ENCODE data around the gene USP16.
"Not testable (repeated sequence)": the region's sequence is repeated elsewhere in the genome, so short reads cannot be mapped to it uniquely, and the experiment has no call there.

The USP16 gene

DNA sequence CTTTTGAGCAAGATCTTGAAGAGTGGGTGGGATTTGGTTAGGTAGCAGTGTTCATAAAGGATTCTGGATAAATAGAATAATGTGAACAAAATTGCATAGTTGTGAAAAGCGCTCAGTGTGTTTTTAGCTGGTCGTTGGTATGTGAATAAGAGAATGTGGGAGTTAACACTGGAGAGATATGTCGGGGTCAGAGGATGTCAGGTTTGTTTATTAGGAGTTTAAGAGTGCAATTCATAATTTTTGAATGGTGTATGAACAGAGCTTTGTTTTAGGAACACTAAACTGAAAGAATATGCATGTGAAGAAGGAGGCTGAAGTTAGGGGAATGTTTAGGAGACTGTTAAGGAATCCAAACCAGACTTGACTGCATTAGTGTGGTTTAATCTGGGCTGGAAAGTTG lies 9.4 kb downstream of the USP16 start:
- DNase-seq (ENCODE audit: low read depth), result no peak

DNA sequence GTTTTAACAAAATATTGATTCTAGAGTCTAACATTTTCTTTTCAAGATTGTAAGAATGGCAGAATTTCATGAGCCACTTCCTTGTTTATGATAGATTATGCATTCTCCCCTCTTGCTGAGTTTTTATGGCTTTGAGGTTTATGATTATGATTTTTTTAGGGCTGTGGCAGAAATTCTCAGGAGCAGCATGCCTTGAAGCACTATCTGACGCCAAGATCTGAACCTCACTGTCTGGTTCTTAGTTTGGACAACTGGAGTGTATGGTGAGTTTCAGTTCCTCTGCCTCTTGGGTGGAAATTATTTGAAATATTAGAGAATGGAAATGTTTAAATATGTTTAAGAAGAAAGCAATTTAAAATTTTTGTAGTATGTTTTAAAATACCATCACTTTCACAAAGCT lies 10.2 kb downstream of the USP16 start:
- no peak for DNase-seq (ENCODE audit: low read depth)

DNA sequence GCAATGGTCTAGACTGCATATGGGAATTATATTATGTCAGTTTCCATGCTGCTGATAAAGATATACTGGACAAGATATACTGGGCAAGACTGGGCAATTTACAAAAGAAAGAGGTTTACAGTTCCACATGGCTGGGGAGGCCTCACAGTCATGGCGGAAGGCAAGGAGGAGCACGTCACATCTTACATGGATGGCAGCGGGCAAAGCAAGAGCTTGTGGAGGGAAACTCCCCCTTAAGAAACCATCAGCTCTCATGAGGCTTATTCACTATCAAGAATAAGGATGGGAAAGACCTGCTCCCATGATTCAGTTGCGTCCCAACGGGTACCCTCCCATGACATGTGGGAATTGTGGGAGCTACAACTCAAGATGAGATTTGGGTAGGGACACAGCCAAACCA lies 27.8 kb downstream of the USP16 start:
- DNase-seq (ENCODE audit: low read depth), result no peak

DNA sequence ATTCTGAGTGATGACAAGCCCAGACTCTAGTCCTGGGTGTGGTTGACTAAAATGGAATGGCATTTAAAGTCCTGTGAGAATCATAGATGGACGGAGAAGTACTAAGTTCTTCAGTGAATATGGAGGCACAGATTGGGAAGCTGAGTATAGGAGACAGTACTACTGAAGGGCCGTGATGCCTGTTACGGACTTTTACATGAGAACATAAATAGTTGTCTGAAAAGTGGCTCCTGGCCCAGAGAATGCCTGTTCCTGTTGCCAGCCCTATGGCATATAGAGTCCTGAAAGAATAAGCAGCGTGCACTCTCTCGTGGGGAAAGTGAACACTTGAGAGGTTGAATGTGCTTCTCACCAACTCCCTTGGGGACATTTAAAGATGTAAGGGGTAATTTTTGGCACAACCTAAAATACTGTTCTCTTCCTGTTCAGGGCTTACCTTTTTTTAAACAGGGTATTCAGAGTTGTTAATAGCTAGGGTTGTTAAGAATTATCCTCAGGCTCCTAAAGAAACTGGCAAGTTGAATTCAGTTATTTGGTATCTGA lies 28.6 kb downstream of the USP16 start:
- no peak for DNase-seq (ENCODE audit: low read depth)

DNA sequence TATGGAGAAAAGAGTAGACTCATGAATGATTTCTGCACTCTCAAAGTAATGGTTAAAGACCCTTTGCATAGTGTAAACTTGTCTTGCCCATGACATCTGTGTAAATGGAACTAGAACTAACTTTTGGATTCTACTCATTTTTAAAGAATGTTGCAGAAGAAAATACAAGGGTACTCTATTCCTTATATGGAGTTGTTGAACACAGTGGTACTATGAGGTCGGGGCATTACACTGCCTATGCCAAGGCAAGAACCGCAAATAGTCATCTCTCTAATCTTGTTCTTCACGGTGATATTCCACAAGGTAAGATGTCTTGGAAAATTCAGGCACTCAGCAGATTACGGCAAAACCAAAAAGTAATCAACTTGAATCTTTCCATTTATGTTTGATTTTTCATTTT lies 29.2 kb downstream of the USP16 start:
- DNase-seq (ENCODE audit: low read depth), result no peak

DNA sequence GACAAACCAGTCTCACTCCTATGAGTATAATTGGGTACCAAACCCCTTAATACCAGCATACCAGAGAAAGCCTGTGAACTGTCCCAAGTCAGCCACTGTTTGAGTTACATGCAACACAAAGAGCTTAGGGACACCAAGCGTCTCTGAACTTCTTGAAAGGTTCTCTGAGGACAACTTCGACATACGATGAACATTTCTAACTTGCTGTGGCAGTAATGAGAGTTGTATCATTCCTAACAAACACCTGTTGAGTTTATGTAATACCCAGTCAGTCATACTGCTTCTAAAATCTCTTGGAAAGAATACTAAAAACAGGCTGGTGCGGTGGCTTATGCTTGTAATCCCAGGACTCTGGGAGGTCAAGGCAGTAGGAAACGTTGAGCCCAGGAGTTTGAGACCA lies 30.6 kb downstream of the USP16 start:
- no peak for DNase-seq (ENCODE audit: low read depth)

DNA sequence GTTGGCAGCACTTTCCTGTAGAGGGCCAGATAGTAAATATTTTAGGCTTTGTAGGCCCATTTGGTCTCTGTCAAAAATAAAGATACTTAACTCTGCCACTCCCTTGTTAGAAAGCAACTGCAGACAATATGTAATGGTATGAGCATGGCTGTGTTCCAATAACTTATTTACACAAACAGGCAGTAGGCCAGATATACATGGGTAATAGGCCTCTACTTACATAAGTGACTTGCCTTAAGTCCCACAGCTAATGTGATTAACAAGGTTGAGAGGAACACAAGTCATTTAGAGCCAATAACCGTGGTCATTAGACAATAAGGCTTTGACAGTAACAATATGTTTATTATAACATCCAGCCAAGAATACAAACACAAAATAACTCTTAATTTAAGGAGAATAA lies 31.5 kb downstream of the USP16 start:
- no peak for DNase-seq (ENCODE audit: low read depth)

DNA sequence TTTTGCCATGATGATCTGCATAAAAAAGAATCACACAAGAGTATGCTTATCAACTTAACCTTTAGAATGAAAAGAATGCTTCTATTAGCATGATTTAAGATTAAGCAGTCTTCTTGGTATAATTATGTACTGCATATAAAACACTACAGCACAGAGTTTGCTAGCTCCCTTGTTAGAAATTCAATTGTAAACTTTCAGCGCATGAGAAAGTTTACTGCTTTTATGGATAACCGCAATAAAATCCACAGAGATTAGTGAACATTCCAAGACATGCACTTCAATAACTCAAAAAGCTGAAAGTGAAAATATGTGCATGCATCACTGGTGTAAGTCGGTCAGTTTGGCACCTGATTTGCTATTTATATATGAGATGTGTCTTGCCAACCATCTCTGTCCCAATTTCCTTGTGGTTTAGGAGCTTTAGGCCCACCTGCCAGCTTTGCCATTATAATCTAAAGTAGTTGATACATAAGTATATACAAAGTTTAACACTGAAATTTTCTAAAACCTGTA lies 32.1 kb downstream of the USP16 start:
- no peak for DNase-seq (ENCODE audit: low read depth)

DNA sequence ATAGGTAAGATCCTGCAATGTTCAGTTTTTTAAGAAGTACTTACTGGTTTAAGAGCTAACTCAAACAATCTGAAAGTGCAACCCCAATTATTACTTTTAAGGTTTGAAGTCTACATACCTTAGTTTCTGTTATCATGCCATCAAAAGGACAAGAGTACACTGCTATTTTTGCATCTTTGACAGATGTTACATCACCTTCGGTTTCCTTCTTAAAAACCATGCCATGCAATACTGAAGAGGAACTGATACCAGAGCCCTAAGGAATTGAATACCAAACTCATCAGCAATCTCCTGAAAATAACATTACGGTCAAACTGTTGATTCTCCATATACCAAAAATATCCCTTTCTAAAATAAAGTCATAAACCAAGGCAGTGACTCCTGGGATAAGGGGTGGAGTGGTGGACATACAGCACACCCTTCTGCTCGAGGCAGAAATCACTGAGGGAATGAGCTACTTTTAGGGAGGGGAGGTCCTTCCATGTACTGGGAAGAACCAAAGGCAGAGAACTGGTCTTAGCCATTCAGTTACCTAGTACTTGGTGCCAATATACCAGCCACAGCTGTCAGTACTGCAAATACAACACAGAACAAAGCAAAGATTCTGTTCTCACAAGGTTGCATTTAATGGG lies 40.5 kb downstream of the USP16 start:
- DNase-seq (ENCODE audit: low read depth), result no peak

DNA sequence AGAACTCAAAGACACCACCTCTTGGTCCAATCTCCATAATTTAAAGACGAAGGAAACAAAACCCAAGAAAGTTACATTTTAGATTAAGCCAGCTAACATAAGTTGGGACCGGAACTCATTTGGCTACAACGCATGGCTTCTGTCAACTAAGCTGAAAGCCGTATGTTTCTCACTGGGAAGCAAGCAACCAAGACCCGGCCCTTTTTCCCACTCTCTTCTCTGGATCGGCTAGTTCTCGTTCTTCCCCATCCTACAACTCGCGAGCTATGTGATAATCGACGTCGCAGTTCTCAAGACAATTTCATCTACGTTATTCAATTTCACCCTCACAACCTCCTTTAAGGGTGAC lies 48.4 kb downstream of the USP16 start:
- DNase-seq (ENCODE audit: low read depth), result no peak

DNA sequence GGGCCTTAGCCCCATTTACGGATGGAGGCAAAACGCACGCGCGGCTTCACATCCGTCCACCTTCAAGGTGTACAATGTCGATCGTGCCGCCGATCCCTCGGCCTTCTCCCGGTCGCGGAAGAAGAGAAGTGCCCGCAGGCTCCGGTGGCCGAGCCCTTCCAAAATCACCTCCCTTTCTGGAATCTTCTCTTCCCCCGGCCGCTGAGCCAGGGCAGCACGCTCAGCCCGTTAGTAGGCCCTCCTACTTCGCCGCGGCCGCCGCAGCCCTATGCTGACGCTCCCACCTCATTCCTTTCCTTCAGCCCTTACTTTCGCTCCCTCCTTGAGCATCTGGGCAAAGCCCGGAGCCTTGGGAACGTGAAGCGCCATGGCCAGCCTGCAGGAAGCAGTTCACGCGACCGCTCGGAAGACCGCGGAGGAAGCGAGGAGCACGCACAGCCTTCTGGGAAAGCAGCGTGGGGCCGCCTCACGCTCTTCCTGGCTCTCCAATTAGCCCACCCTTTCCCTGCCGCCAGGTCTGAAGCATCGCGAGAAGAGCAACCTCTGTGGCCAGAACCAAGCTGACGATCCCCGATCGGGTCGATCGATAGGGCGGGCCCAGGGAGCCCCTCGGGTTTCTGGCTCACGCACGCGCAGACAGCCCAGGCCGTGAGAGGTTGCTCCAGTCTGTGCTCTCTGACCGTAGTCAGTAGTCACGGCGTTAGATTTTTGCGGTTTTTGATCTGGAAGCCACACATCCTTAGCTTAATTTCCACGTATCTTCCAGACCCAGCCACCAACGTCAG lies 48.9 kb downstream of the USP16 start, which contains the start of gene CCT8:
Gene CCT8, minus strand, starts transcription at position 427 of the 785 bp plus-strand sequence. Its CDS starts 58 bp downstream, at position 369.
- peak; percentile 100 for DNase-seq (ENCODE audit: low read depth)

DNA sequence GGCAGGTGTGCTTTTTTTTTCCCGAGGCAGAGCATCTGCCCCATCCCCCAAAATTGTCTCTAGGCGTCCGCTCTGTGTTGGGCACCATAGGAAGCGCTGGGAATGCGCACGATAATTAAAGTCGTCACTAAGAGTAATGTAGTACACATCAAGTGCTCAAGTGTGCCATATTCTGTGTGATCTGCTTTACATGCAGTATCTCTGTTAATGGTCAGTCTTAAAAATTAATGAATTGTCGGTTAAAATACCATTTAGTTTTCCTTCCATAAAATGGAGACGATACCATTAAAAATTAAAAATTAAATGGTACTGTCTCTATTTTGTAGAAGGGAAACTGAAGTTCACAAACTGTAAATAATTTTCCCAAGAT lies 49.5 kb downstream of the USP16 start:
- no peak for DNase-seq (ENCODE audit: low read depth)

DNA sequence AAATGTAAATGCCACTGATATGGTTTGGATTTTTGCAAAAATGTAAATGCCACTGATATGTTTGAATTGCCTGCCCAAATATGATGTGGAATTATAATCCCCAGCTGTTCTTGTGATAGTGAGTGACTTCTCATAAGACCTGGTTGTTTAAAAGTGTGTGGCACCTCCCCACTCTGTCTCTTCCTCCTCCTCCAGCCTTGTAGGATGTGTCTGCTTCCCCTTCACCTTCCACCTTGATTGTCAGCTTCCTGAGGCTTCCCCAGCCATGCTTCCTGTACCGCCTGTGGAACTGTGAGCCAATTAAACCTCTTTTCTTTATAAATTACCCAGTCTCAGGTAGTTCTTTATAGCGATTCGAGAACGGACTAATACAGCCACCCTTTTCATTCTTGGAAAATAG lies 50.3 kb downstream of the USP16 start:
- no peak for DNase-seq (ENCODE audit: low read depth)

DNA sequence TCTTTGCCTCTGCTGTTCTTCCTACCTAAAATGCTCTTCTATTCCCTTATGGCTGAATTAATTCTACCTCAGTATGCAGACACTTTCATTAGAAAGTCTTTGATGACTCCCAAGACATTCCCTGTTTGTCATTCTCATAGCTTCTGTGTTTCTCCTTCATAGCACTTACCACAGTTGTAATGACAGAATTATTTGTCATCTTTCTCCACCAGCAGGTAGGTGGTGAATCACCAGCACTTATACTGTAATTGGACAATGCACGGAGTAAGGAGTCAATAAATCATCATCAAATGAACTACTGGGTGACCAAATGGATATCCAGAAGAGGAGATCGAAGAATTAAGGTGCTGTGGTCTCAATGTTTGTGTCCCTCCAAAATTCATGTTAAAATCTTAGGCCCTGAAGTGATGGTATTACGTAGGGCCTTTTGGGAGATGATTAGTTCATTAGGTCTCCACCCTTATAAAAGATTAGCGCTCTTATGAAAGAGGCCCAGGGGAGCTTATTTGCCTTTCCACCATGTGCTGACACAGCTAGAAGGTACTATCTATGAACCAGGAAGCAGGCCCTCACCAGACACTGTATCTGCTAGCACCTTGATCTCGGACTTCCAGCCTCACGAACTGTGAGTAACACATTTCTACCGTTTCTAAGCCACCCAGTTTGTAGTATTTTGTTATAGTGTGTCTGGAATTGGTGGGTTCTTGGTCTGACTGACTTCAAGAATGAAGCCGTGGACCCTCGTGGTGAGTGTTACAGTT lies 51.4 kb downstream of the USP16 start:
- no peak for DNase-seq (ENCODE audit: low read depth)

DNA sequence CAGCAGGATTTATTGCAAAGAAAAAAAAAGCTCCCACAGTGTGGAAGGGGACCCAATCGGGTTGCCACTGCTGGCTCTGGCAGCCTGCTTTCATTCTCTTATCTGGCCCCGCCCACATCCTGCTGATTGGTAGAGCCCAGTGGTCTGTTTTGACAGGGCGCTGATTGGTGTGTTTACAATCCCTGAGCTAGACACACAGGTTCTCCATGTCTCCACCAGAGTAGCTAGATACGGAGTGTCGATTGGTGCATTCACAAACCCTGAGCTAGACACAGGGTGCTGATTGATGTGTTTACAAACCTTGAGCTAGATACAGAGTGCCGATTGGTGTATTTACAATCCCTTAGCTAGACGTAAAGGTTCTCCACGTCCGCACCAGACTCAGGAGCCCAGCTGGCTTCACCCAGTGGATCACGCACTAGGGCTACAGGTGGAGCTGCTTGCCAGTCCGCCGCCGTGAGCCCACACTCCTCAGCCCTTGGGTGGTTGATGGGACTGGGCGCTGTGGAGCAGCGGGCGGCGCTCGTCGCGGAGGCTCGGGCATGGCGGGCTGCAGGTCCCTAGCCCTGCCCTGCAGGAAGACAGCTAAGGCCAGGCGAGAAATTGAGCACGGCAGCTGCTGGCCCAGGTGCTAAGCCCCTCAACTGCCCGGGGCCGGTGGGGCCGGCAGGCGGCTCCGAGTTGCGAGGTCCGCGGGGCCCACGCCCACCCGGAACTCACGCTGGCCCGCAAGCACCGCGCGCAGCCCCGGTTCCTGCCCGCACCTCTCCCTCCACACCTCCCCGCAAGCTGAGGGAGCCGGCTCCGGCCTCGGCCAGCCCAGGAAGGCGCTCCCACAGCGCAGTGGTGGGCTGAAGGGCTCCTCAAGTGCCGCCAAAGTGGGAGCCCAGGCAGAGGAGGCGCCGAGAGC lies 52.5 kb downstream of the USP16 start:
- not testable (repeated sequence) for DNase-seq (ENCODE audit: low read depth)

DNA sequence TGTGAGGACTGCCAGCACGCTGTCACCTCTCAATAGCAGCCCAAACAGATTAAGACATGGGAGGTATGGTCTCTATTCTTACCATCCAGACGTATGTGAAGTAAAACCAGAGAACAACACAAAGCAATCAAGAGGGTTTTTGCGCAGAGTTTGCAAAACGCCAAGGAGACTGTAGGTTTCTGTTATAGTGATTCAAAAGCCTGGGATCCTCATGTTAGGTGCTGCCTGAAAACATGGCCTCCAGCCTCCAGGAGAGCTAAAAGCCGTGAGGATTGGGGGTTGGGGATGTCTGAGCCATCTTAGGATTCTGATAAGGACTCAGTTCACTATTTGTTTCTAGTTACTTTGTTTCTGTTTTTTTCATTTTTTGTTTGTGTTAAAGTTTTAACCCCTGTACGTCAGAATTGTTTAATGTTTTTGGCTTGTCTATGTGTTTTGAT lies 53.2 kb downstream of the USP16 start:
- DNase-seq (ENCODE audit: low read depth), result no peak

DNA sequence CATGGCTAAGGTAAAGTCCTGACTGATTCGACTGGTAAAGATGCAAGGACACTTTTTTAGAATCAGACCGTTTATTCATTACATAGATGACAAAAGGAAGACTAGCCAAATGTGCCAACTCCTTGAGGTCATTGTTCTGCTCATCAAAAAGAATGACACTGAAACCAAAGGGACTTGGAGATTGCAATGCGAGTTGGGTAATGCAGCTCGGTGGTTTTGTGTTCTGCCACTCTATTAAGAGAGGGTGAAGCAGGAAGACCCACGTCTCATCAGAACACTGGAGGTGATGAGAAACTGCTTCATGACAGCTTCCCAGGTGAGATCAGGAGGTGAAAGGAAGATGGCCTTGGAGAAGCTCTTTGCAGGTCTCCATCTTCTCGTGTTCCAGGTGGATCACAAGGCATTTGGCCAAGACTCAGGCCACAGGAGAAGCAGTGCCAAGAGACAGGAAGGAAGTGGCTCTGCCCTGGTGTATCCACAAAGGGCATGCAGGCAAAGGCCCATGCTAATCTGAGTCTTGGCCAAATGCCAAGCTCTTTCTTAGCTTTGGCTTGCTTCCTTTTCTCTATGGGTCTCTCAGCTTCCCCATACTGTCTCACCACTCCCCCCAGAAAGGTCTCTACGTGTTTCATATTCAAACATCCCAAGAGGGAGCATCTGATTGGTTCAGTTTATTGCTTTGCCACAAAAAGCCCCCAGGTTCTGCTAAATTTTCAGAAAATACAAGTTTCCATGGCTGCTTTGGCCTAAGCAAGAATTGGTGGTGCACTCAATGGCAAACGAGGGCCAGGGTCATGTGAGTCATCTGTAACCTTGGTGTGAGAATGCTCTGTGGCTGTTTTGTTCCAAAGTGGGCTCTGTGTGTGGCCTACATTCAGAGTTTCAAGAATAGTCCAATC lies 54.6 kb downstream of the USP16 start:
- DNase-seq (ENCODE audit: low read depth), result no peak

DNA sequence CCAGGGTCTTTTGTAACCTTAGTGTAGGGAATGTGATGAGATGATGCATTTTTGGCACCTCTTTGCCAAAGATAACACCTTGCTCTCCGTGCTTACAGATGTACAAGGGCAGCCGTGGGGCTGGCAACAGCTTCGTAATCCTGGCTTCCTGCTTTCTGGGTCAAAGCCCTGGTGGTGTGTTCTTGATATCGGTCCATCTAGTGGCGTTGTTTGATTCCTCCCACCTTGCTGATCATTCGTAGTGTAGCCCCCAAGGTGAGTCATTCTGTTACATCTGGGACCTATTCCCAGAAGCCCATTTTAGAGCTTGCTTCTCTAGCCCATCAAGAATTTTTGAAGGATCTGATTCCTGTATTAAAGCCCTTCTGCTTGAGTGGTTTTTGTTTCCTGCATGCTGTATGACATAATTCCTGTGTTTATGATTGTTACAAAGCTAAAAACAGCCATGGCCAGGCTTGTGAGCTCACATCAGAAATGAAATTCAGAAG lies 56.0 kb downstream of the USP16 start:
- no peak for DNase-seq (ENCODE audit: low read depth)

DNA sequence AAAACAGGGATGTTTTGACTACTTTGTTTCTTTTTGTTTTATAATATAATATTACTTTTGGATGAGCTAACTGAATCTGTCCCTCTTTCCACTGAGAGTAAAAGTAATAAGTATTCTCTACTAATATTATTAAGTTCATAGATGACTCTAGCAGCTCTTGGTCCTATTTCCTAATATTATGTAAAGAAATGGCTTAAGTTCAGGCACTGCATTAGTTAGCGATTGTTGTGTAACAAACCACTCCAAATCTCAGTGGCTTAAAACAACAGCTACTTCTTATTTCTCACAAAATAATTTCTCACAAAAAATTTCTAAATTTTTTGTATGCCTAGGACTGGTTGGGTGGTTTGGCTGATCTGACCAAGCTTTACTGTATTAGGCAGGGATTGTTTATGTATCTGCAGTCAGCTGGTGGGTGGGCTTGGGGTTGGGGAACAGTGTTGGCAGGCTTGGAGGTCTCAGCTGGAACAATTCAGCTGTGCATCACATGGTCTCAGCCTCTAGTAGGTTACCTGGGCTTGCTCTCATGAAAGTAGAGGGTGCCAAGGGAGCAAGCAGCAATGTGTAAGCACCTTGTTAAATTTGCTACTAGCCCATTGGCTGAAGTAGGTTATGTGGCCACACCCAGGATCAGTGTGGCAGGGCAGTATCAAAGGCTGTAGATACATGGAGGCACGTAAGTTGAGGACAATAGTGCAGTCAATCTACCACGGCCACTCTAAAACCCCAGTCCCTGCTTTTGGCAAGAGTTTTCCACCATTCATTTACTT lies 57.8 kb downstream of the USP16 start:
- no peak for DNase-seq (ENCODE audit: low read depth)

DNA sequence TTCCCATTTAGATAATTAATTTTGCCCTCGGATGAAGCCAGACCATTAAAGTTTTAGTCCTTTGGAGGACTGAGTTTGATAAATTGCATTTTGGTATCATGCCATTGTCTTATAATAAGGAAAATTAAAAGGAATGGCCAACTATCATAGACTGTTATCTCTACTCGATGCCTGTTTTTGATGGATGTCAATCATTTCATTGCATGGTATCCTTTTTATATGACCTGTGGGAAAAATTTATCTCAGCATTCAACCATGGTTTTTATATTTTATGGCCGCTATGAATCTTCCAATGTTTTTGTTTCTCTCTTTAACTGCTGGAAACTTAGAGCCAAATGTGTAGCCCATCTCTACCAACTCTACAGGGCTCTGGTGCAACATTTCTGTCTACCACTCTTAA lies 58.8 kb downstream of the USP16 start:
- no peak for DNase-seq (ENCODE audit: low read depth)
